CD14-positive monocyte (primary cell): ENCODE data around the gene MEPCE. TPM values are rescaled to one million over a fixed set of nuclear protein-coding genes. Genes with fewer than 3 reads are reported as not detected.

Source experiments
- DNase-seq, 3 donors: peaks; one replicate each; pipeline ENCODE4 v3.0.0-alpha.2; 2011 to 2022
- H2AFZ ChIP-seq: 2 replicates; pipeline ENCODE4 v1.6.0; 2012; ENCODE audit warnings: mild to moderate bottlenecking, low read depth, low read length, inconsistent platforms; ENCODE audit not compliant: insufficient read depth, poor library complexity, severe bottlenecking
- H3K27ac ChIP-seq, 2 donors: 1 replicate in 1 of 2; 2 replicates in 1 of 2; pipeline ENCODE4 v1.5.1; 2012 to 2013; ENCODE audit warnings: low read length in 2 of 2, control low read depth in 1 of 2, inconsistent platforms in 1 of 2, low read depth in 1 of 2, mild to moderate bottlenecking in 1 of 2
- H3K27me3 ChIP-seq, 2 donors: one replicate each; pipeline versions ENCODE4 v1.6.0 to v1.6.1; 2011 to 2013; ENCODE audit warnings: low read length in 2 of 2; ENCODE audit not compliant: control insufficient read depth in 2 of 2, insufficient read depth in 2 of 2
- H3K36me3 ChIP-seq, 2 donors: replicated peaks in 1 of 2; 1 replicate in 1 of 2; 2 replicates in 1 of 2; pipeline versions ENCODE4 v1.5.1 to v1.6.1; 2012 to 2013; ENCODE audit warnings: low read length in 2 of 2, control low read depth in 1 of 2, inconsistent platforms in 1 of 2, mild to moderate bottlenecking in 1 of 2; ENCODE audit not compliant: insufficient read depth in 2 of 2, control insufficient read depth in 1 of 2
- H3K4me1 ChIP-seq, 2 donors: 1 replicate in 1 of 2; 2 replicates in 1 of 2; pipeline versions ENCODE4 v1.5.1 to v1.6.1; 2012 to 2013; ENCODE audit warnings: low read length in 2 of 2, control low read depth in 1 of 2, inconsistent platforms in 1 of 2, mild to moderate bottlenecking in 1 of 2, moderate library complexity in 1 of 2; ENCODE audit not compliant: insufficient read depth in 2 of 2, control insufficient read depth in 1 of 2
- H3K4me2 ChIP-seq: replicated peaks from 2 replicates; pipeline ENCODE3; 2012; ENCODE audit warnings: low read length, moderate library complexity, mild to moderate bottlenecking; ENCODE audit not compliant: poor library complexity, severe bottlenecking; ENCODE audit errors: extremely low read depth
- H3K4me3 ChIP-seq, 3 experiments: fragments of 200-600 bp in 1 of 3; sonication (generic) in 1 of 3; replicated peaks in 1 of 3; 1 replicate in 2 of 3; 2 replicates in 1 of 3; pipeline ENCODE4 v1.5.1; 2011 to 2013; ENCODE audit warnings: low read length in 3 of 3, mild to moderate bottlenecking in 3 of 3, control low read depth in 2 of 3, low read depth in 2 of 3, inconsistent platforms in 1 of 3, moderate library complexity in 1 of 3
- H3K79me2 ChIP-seq: 2 replicates; pipeline ENCODE4 v1.6.0; 2012; ENCODE audit warnings: mild to moderate bottlenecking, control low read depth, inconsistent platforms, low read length, moderate library complexity; ENCODE audit not compliant: insufficient read depth
- H3K9ac ChIP-seq: 2 replicates; pipeline ENCODE4 v1.6.0; 2017; ENCODE audit warnings: low read length, mild to moderate bottlenecking; ENCODE audit not compliant: insufficient read depth, poor library complexity, severe bottlenecking
- H3K9me3 ChIP-seq, 2 donors: replicated peaks in 1 of 2; 1 replicate in 1 of 2; 2 replicates in 1 of 2; pipeline versions ENCODE4 v1.5.1 to v1.6.1; 2012 to 2013; ENCODE audit warnings: low read length in 2 of 2, control low read depth in 1 of 2; ENCODE audit not compliant: control insufficient read depth in 1 of 2, insufficient read depth in 1 of 2
- H4K20me1 ChIP-seq: 2 replicates; pipeline ENCODE4 v1.6.0; 2012; ENCODE audit warnings: mild to moderate bottlenecking, low read length, control low read depth, moderate library complexity; ENCODE audit not compliant: insufficient read depth
- H3K27ac Mint-ChIP-seq, 7 donors: one replicate each; pipeline ENCODE4 v1.8.0; 2020; ENCODE audit warnings: mild to moderate bottlenecking in 7 of 7, mixed read lengths in 7 of 7, moderate library complexity in 6 of 7, inconsistent platforms in 2 of 7
- H3K27me3 Mint-ChIP-seq, 3 donors: one replicate each; pipeline ENCODE4 v1.8.0; 2021 to 2022; ENCODE audit warnings: low read depth in 3 of 3, mild to moderate bottlenecking in 3 of 3, mixed read lengths in 3 of 3, moderate library complexity in 3 of 3, inconsistent platforms in 1 of 3
- H3K36me3 Mint-ChIP-seq, 2 donors: one replicate each; pipeline ENCODE4 v1.8.0; 2020; ENCODE audit warnings: mixed read lengths in 2 of 2, inconsistent platforms in 1 of 2, mild to moderate bottlenecking in 1 of 2
- H3K4me1 Mint-ChIP-seq: one replicate; pipeline ENCODE4 v1.8.0; 2020; ENCODE audit warnings: mild to moderate bottlenecking, mixed read lengths
- H3K4me3 Mint-ChIP-seq, 2 donors: one replicate each; pipeline ENCODE4 v1.8.0; 2020; ENCODE audit warnings: mild to moderate bottlenecking in 2 of 2, mixed read lengths in 2 of 2, moderate library complexity in 1 of 2
- H3K9me3 Mint-ChIP-seq, 7 donors: one replicate each; pipeline ENCODE4 v1.8.0; 2020 to 2022; ENCODE audit warnings: mixed read lengths in 7 of 7, mild to moderate bottlenecking in 6 of 7, moderate library complexity in 6 of 7, inconsistent platforms in 2 of 7
- CTCF ChIP-seq: fragments of 200-600 bp; IDR thresholded peaks from one replicate; pipeline ENCODE4 v1.8.0; 2022; ENCODE audit warnings: antibody characterized with exemption, mild to moderate bottlenecking
- WGBS: methylation state at CpG from one replicate; pipeline ENCODE4 v1.1.5; 2013; ENCODE audit warnings: missing lambda C conversion rate; ENCODE audit not compliant: insufficient coverage; 5-methylcytosine and 5-hydroxymethylcytosine counted together
- intact Hi-C, 2 donors: fragments of 100-400 bp; cut with micrococcal nuclease; formaldehyde crosslinking; loops; one replicate each; pipeline versions ENCODE4 v1.15.0 to v1.15.1; 2023
- polyA plus RNA-seq, 3 donors: library from polyadenylated mRNA; depleted of rRNA in 1 of 3; unstranded in 2 of 3; stranded (reverse) in 1 of 3; fragments of 300-500 nt in 2 of 3; fragments of >200 nt in 1 of 3; fragmentation: Illumina TruSeq in 2 of 3; gene quantifications; 1 replicate in 2 of 3; 2 replicates in 1 of 3; pipeline ENCODE4 v1.2.3, GENCODE V29; 2012 to 2021

The MEPCE gene
- polyA plus RNA-seq, 3 donors = 2.9 to 43.2 (median 3.3) TPM

- Histone ChIP-seq H3K36me3 (peaks cover 29 to 81% of the 10 kb centered on the region in 2 donors), H3K4me1 (peaks cover 10 to 20% of the 10 kb centered on the region in 2 donors), H3K9me3 (no peaks in the 10 kb centered on the region), H3K27ac (no peak overlapping the region), H3K27me3 (no peaks in the 10 kb centered on the region), H3K9ac (no peak overlapping the region), H3K79me2 (no peaks in the 10 kb centered on the region), H3K4me2 (no peak overlapping the region), H4K20me1 (peaks cover 59% of the 10 kb centered on the region), H2AFZ (no peak overlapping the region), H3K4me3 (no peak overlapping the region)
- H3K9me3 Mint-ChIP-seq = no peaks in the 10 kb centered on the region
- H3K27me3 Mint-ChIP-seq = peaks cover 0 to 4% (median 0%) of the 10 kb centered on the region in 3 donors
- DNase-seq = no peak
- H3K4me1 Mint-ChIP-seq = peaks cover 15% of the 10 kb centered on the region
- no peak overlapping the region for H3K27ac Mint-ChIP-seq
- intact Hi-C loops = loop anchor here in 1 of 2 donors (5.0 kb wide), 2 partner anchors 34 to 274 kb away; no protein-coding TSS in a partner anchor
- peaks cover 38 to 42% of the 10 kb centered on the region in 2 donors for H3K36me3 Mint-ChIP-seq
- H3K4me3 Mint-ChIP-seq = no peak overlapping the region
- TF ChIP-seq CTCF = no peak
- WGBS = 80% methylated on average over 2 of the region's 6 CpGs
Measured at GRCh38 chr7:100411101-100411500, 18.5 kb upstream of the MEPCE start.

GRCh38 chr7:100413346-100413745, 16.3 kb upstream of the MEPCE start:
- peaks cover 27 to 86% of the 10 kb centered on the region in 2 donors for H3K36me3 ChIP-seq
- no peak for TF ChIP-seq CTCF
- no peak overlapping the region for H3K9ac ChIP-seq
- DNase-seq = no peak
- no peak overlapping the region for H3K4me3 ChIP-seq
- peaks cover 10 to 14% of the 10 kb centered on the region in 2 donors for H3K4me1 ChIP-seq
- no peaks in the 10 kb centered on the region for H3K27me3 ChIP-seq
- peaks cover 10% of the 10 kb centered on the region for H3K4me1 Mint-ChIP-seq
- intact Hi-C loops = loop anchor here in 1 of 2 donors (5.0 kb wide), 2 partner anchors 36 to 276 kb away; no protein-coding TSS in a partner anchor
- peak overlapping the region in 1 of 2 donors; percentile 21 for H3K27ac ChIP-seq
- peaks cover 41% of the 10 kb centered on the region for H4K20me1 ChIP-seq
- H3K9me3 ChIP-seq = no peaks in the 10 kb centered on the region
- no peaks in the 10 kb centered on the region for H3K9me3 Mint-ChIP-seq
- no peak overlapping the region for H3K4me2 ChIP-seq
- peak overlapping the region; percentile 49 to 88 (median 84) for H3K27ac Mint-ChIP-seq
- peaks cover 0 to 4% (median 0%) of the 10 kb centered on the region in 3 donors for H3K27me3 Mint-ChIP-seq
- H3K4me3 Mint-ChIP-seq = no peak overlapping the region
- no peaks in the 10 kb centered on the region for H3K79me2 ChIP-seq
- H3K36me3 Mint-ChIP-seq = peaks cover 45 to 51% of the 10 kb centered on the region in 2 donors
- no peak overlapping the region for H2AFZ ChIP-seq
